Stimulated activated CD4-positive, alpha-beta T cell treated with anti-CD3 and anti-CD28 coated beads, Interleukin-1b, Interleukin-23, amount 100 ng/mL, for 4 hours (primary cell): ENCODE measurements around the gene GHR.
"Not testable (repeated sequence)": the region's sequence is repeated elsewhere in the genome, so short reads cannot be mapped to it uniquely, and the experiment has no call there.

Source experiments
- DNase-seq, 2 donors: peaks; one replicate each; pipeline ENCODE4 v3.0.0-alpha.2; 2020; ENCODE audit warnings: low read depth in 2 of 2

The GHR gene

GRCh38 chr5:42718591-42718990 lies 295.4 kb downstream of the GHR start:
- DNase-seq: no peak

GRCh38 chr5:42719034-42719433 lies 295.8 kb downstream of the GHR start:
- DNase-seq: no peak

GRCh38 chr5:42720251-42720650 lies 297.0 kb downstream of the GHR start:
- DNase-seq: no peak

GRCh38 chr5:42721484-42721883 lies 298.2 kb downstream of the GHR start:
- no peak for DNase-seq

- not testable (repeated sequence) for DNase-seq
Observed at GRCh38 chr5:42734531-42735058, 311.4 kb downstream of the GHR start.

GRCh38 chr5:42740920-42741319 lies 317.7 kb downstream of the GHR start:
- DNase-seq: no peak

- DNase-seq: no peak
Observed at GRCh38 chr5:42745426-42745825, 322.2 kb downstream of the GHR start.

- DNase-seq: no peak
Observed at GRCh38 chr5:42745856-42746255, 322.6 kb downstream of the GHR start.

- DNase-seq: no peak
Observed at GRCh38 chr5:42749020-42749419, 325.8 kb downstream of the GHR start.

- DNase-seq: no peak
Observed at GRCh38 chr5:42750507-42750906, 327.3 kb downstream of the GHR start.

GRCh38 chr5:42751044-42751443 lies 327.8 kb downstream of the GHR start:
- no peak for DNase-seq

GRCh38 chr5:42753099-42753498 lies 329.9 kb downstream of the GHR start:
- DNase-seq: no peak

GRCh38 chr5:42756606-42757601 lies 333.7 kb downstream of the GHR start, which contains the start of gene CCDC152:
Gene CCDC152, plus strand, starts transcription at chr5:42756818. Its CDS starts 2,304 bp downstream, at chr5:42759122.
- peak; percentile 31 to 42 for DNase-seq

GRCh38 chr5:42759456-42759855 lies 336.2 kb downstream of the GHR start:
- no peak for DNase-seq

GRCh38 chr5:42760426-42760825 lies 337.2 kb downstream of the GHR start:
- DNase-seq: no peak

- no peak for DNase-seq
Observed at GRCh38 chr5:42761791-42762190, 338.6 kb downstream of the GHR start.

GRCh38 chr5:42767491-42768105 lies 344.4 kb downstream of the GHR start:
- no peak for DNase-seq

GRCh38 chr5:42768106-42768504 lies 344.9 kb downstream of the GHR start:
- DNase-seq: no peak

GRCh38 chr5:42770003-42770402 lies 346.8 kb downstream of the GHR start:
- DNase-seq: no peak
